ENCODE data around the gene NF1.

Gene NF1

GRCh38 chr17:31136319-31136718 lies 41.5 kb downstream of the NF1 start:
- DNase-seq (ENCODE audit: low read depth): no peak
- no peak for TF ChIP-seq CTCF (IDR thresholded peaks at IDR 0.05; ENCODE audit: low read depth, low read length, missing control alignments)
- H3K4me3 ChIP-seq (ENCODE audit: low read depth, low read length): no peak overlapping the region
- in situ Hi-C loops (cut with HindIII; ENCODE audit: low sequenced_read_pairs): no loop called here

GRCh38 chr17:31140111-31140510 lies 45.3 kb downstream of the NF1 start:
- no peak for DNase-seq (ENCODE audit: low read depth)
- in situ Hi-C loops (cut with HindIII; ENCODE audit: low sequenced_read_pairs): no loop called here
- TF ChIP-seq CTCF (IDR thresholded peaks at IDR 0.05; ENCODE audit: low read depth, low read length, missing control alignments): no peak
- H3K4me3 ChIP-seq (ENCODE audit: low read depth, low read length): no peak overlapping the region

- TF ChIP-seq CTCF (IDR thresholded peaks at IDR 0.05; ENCODE audit: low read depth, low read length, missing control alignments): no peak
- DNase-seq (ENCODE audit: low read depth): no peak
- in situ Hi-C loops (cut with HindIII; ENCODE audit: low sequenced_read_pairs): no loop called here
- no peak overlapping the region for H3K4me3 ChIP-seq (ENCODE audit: low read depth, low read length)
These were observed 49.7 kb downstream of the NF1 start for GRCh38 chr17:31144428-31144827.

GRCh38 chr17:31144836-31145235 lies 50.1 kb downstream of the NF1 start:
- no peak for TF ChIP-seq CTCF (IDR thresholded peaks at IDR 0.05; ENCODE audit: low read depth, low read length, missing control alignments)
- no peak overlapping the region for H3K4me3 ChIP-seq (ENCODE audit: low read depth, low read length)
- DNase-seq (ENCODE audit: low read depth): no peak
- in situ Hi-C loops (cut with HindIII; ENCODE audit: low sequenced_read_pairs): no loop called here

- no peak for TF ChIP-seq CTCF (IDR thresholded peaks at IDR 0.05; ENCODE audit: low read depth, low read length, missing control alignments)
- in situ Hi-C loops (cut with HindIII; ENCODE audit: low sequenced_read_pairs): no loop called here
- DNase-seq (ENCODE audit: low read depth): no peak
- H3K4me3 ChIP-seq (ENCODE audit: low read depth, low read length): no peak overlapping the region
These were observed 52.9 kb downstream of the NF1 start for GRCh38 chr17:31147507-31148202.

GRCh38 chr17:31148205-31148604 lies 53.4 kb downstream of the NF1 start:
- in situ Hi-C loops (cut with HindIII; ENCODE audit: low sequenced_read_pairs): no loop called here
- no peak for TF ChIP-seq CTCF (IDR thresholded peaks at IDR 0.05; ENCODE audit: low read depth, low read length, missing control alignments)
- no peak for DNase-seq (ENCODE audit: low read depth)
- H3K4me3 ChIP-seq (ENCODE audit: low read depth, low read length): no peak overlapping the region

Measured in astrocyte of the cerebellum (primary cell).